ENCODE data around the gene RBM14. TPM values are rescaled to one million over a fixed set of nuclear protein-coding genes. Genes with fewer than 3 reads are reported as not detected.

RBM14 gene
- total and polyA plus RNA-seq, 2 donors (not counting 1 experiment from before 2014, with no cell fraction given) = 13.2 to 27.6 TPM

- peak in 1 of 2 donors; percentile 62 for DNase-seq (ENCODE audit: low read depth in 2 of 2)
- H3K9me3 ChIP-seq (ENCODE audit: control insufficient read depth, insufficient read depth, low read depth, low read length) = no peaks in the 10 kb centered on the region
- H3K4me3 ChIP-seq (replicated peaks in 1 of 4; ENCODE audit: control extremely low read depth in 1 of 4, insufficient read depth in 1 of 4, low read depth in 3 of 4, low read length in 4 of 4) = peak overlapping the region; percentile 81 to 92 (median 86)
- H3K79me2 ChIP-seq (ENCODE audit: control insufficient read depth, insufficient read depth, low read length) = peaks cover 57% of the 10 kb centered on the region
- TF ChIP-seq EZH2 (IDR thresholded peaks at IDR 0.05; ENCODE audit: low read length, missing control alignments) = no peak
- no peak for TF ChIP-seq CTCF (conservative IDR thresholded peaks at IDR 0.05 in 1 of 2, IDR thresholded peaks at IDR 0.05 in 1 of 2; ENCODE audit: low read depth in 1 of 2, low read length in 2 of 2)
- no peaks in the 10 kb centered on the region for H3K36me3 ChIP-seq (ENCODE audit: control insufficient read depth, insufficient read depth, low read length)
- peak overlapping the region; percentile 97 for H3K27ac ChIP-seq (ENCODE audit: insufficient read depth, low read length)
- H4K20me1 ChIP-seq (ENCODE audit: control insufficient read depth, extremely low read depth, insufficient read depth, low read length) = peaks cover 2% of the 10 kb centered on the region
- H3K4me2 ChIP-seq (ENCODE audit: extremely low read depth, insufficient read depth, low read length) = peak overlapping the region; percentile 97
- no peaks in the 10 kb centered on the region for H3K27me3 ChIP-seq (ENCODE audit: control insufficient read depth, insufficient read depth, low read length)
- H2AFZ ChIP-seq (ENCODE audit: low read length) = no peak overlapping the region
- no peaks in the 10 kb centered on the region for H3K4me1 ChIP-seq (ENCODE audit: control insufficient read depth, extremely low read depth, insufficient read depth, low read length)
- H3K9ac ChIP-seq (ENCODE audit: insufficient read depth, low read length) = peak overlapping the region; percentile 96
Measured at GRCh38 chr11:66617155-66617834, 865 bp downstream of the RBM14 start.

GRCh38 chr11:66619080-66619554 is 2.7 kb downstream of the RBM14 start:
- Histone ChIP-seq H4K20me1 (ENCODE audit: control insufficient read depth, extremely low read depth, insufficient read depth, low read length) (peaks cover 2% of the 10 kb centered on the region), H3K79me2 (ENCODE audit: control insufficient read depth, insufficient read depth, low read length) (peaks cover 76% of the 10 kb centered on the region), H3K27ac (ENCODE audit: insufficient read depth, low read length) (peak overlapping the region; percentile 97), H3K9ac (ENCODE audit: insufficient read depth, low read length) (no peak overlapping the region), H3K4me2 (ENCODE audit: extremely low read depth, insufficient read depth, low read length) (peak overlapping the region; percentile 97), H3K4me1 (ENCODE audit: control insufficient read depth, extremely low read depth, insufficient read depth, low read length) (no peaks in the 10 kb centered on the region), H3K27me3 (ENCODE audit: control insufficient read depth, insufficient read depth, low read length) (no peaks in the 10 kb centered on the region), H3K9me3 (ENCODE audit: control insufficient read depth, insufficient read depth, low read depth, low read length) (no peaks in the 10 kb centered on the region), H3K36me3 (ENCODE audit: control insufficient read depth, insufficient read depth, low read length) (peaks cover 7% of the 10 kb centered on the region), H2AFZ (ENCODE audit: low read length) (no peak overlapping the region), H3K4me3 (replicated peaks in 1 of 4; ENCODE audit: control extremely low read depth in 1 of 4, insufficient read depth in 1 of 4, low read depth in 3 of 4, low read length in 4 of 4) (peak overlapping the region; percentile 81 to 92 (median 86))
- TF ChIP-seq CTCF (conservative IDR thresholded peaks at IDR 0.05 in 1 of 2, IDR thresholded peaks at IDR 0.05 in 1 of 2; ENCODE audit: low read depth in 1 of 2, low read length in 2 of 2) (no peak), EZH2 (IDR thresholded peaks at IDR 0.05; ENCODE audit: low read length, missing control alignments) (no peak)
- DNase-seq (ENCODE audit: low read depth in 2 of 2) = peak; percentile 54 to 75

GRCh38 chr11:66624450-66624849 is 8.0 kb downstream of the RBM14 start:
- no peaks in the 10 kb centered on the region for H3K27me3 ChIP-seq (ENCODE audit: control insufficient read depth, insufficient read depth, low read length)
- H3K4me1 ChIP-seq (ENCODE audit: control insufficient read depth, extremely low read depth, insufficient read depth, low read length) = no peaks in the 10 kb centered on the region
- H2AFZ ChIP-seq (ENCODE audit: low read length) = no peak overlapping the region
- H4K20me1 ChIP-seq (ENCODE audit: control insufficient read depth, extremely low read depth, insufficient read depth, low read length) = no peaks in the 10 kb centered on the region
- no peak overlapping the region for H3K4me2 ChIP-seq (ENCODE audit: extremely low read depth, insufficient read depth, low read length)
- peaks cover 98% of the 10 kb centered on the region for H3K79me2 ChIP-seq (ENCODE audit: control insufficient read depth, insufficient read depth, low read length)
- H3K9ac ChIP-seq (ENCODE audit: insufficient read depth, low read length) = no peak overlapping the region
- DNase-seq (ENCODE audit: low read depth in 2 of 2) = no peak
- no peak for TF ChIP-seq EZH2 (IDR thresholded peaks at IDR 0.05; ENCODE audit: low read length, missing control alignments)
- H3K36me3 ChIP-seq (ENCODE audit: control insufficient read depth, insufficient read depth, low read length) = peaks cover 42% of the 10 kb centered on the region
- H3K27ac ChIP-seq (ENCODE audit: insufficient read depth, low read length) = no peak overlapping the region
- H3K9me3 ChIP-seq (ENCODE audit: control insufficient read depth, insufficient read depth, low read depth, low read length) = no peaks in the 10 kb centered on the region
- no peak overlapping the region for H3K4me3 ChIP-seq (replicated peaks in 1 of 4; ENCODE audit: control extremely low read depth in 1 of 4, insufficient read depth in 1 of 4, low read depth in 3 of 4, low read length in 4 of 4)

Measured in fibroblast of lung (primary cell).